VCaP (cell line): ENCODE results near the gene ENDOG.
"Not testable (repeated sequence)": the region's sequence is repeated elsewhere in the genome, so short reads cannot be mapped to it uniquely, and the experiment has no call there.

ENCODE experiments used
- H3K27ac ChIP-seq: fragments of 450-650 bp; 2 replicates; pipeline ENCODE4 v1.5.1; 2017
- CTCF ChIP-seq: fragments of 450-650 bp; conservative IDR thresholded peaks from 2 replicates; pipeline ENCODE4 v1.5.1; 2017; ENCODE audit warnings: mild to moderate bottlenecking, moderate library complexity

Gene ENDOG

DNA sequence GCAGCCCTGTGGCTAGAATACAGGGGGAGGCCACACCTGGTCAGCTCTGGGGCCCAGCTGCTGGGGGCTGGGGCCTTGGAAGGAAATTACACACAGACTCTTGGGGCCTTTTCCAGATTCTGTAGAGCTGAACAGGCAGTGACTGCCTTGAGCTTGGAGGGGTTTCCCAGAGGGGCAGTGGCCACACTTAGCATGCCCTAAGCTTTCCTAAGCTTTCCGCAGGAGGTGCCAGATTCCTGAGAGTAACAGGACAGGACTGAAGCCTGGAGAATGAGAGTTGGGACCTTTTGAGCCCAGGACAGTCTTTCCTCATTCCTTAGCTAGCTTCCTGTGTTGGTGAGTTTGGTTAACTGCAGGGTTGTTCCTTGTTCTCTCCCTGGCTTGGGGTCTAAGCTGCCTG is 29.9 kb upstream of the ENDOG start:
- TF ChIP-seq CTCF = no peak
- H3K27ac ChIP-seq = peak overlapping the region; percentile 83

- no peak for TF ChIP-seq CTCF
- H3K27ac ChIP-seq = no peak overlapping the region
These were observed 27.8 kb upstream of the ENDOG start for GRCh38 chr9:128790536-128790935.

- H3K27ac ChIP-seq = no peak overlapping the region
- TF ChIP-seq CTCF = no peak
These were observed 26.2 kb upstream of the ENDOG start for GRCh38 chr9:128792134-128792533.

DNA sequence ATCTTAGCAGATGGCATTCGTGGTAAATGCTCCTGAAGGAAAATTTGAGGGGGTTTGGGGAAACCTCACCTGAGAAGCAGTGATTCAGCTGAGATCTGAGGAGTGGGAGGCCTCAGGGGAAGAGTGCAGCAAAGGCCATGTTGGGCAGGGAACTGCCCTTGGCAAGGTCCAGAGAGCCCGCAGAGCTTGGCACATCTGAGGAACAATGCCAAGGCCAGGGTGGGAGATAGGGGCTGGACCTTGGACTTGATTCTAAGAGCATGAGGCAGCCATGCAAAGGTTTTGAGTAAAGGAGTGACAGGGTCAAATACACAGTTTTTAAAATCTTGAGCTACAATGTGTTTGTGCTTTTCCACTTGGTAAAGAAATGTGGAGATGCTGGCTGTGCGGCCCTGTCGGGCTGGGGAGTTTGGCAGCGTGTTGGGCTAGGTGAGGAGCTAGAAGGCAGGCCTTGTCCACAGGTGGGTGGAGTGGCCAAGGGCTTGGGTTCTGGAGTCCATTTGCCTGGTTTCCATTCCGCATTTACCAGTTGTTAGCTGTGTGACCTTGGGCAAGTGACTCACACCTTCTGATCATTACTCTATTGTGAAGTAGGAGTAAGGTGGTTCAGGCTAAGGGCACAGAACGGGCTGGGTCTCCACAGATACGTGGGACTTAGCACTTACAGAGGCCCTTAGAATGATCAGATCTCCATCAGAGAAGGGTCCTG is 25.2 kb upstream of the ENDOG start:
- TF ChIP-seq CTCF = no peak
- no peak overlapping the region for H3K27ac ChIP-seq

DNA sequence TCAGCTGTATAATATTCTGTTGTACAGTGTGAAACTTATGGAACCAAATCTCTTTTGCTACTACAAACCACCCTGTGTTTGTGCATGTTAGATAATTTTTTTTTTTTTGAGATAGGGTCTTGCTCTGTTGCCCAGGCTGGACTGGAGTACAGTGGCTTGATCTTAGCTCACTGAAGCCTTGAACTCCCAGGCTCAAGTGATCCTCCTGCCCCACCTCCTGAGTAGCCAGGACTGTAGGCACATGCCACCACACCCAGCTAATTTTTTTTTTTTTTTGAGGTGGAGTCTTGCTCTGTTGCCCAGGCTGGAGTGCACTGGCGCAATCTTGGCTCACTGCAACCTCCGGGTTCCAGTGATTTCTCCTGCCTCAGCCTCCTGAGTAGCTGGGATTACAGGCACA is 23.3 kb upstream of the ENDOG start:
- not testable (repeated sequence) for H3K27ac ChIP-seq

- TF ChIP-seq CTCF = no peak
- H3K27ac ChIP-seq = no peak overlapping the region
These were observed 19.4 kb upstream of the ENDOG start for GRCh38 chr9:128798896-128799295.

- no peak overlapping the region for H3K27ac ChIP-seq
- no peak for TF ChIP-seq CTCF
These were observed 18.2 kb upstream of the ENDOG start for GRCh38 chr9:128800061-128800460.

- peak overlapping the region; percentile 25; the same call in 1 of the 2 replicates for H3K27ac ChIP-seq
- TF ChIP-seq CTCF = peak; percentile 32; the same call in 1 of the 2 replicates
These were observed 15.8 kb upstream of the ENDOG start for GRCh38 chr9:128802482-128802881.
